SIG-M5 treated with dmso at 0.1 percent for 504 hours (cell line): ENCODE data around the gene WWOX.

Experiments used
- DNase-seq: peaks from one replicate; lab custom pipeline; 2025; ENCODE audit not compliant: unreplicated experiment; lab: John Stamatoyannopoulos, UW

Gene WWOX

DNA sequence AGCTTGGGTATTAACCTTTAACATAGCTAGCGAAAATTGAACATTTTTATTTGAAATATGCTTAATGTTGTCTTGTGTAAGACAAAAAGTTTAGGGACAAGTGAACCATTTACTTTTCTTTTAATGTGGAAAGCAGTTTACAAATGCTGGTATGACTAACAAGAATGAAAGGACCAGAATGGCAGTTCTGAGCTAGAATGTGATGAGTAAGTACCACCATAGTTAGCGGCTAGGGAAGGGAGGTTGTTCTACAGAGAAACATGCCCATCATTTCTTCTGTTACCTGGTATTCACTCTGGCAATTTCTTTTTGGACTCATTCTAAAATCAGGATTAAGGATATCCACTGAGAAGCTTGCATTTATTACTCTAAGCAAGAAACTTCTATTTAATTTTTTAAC, 121.1 kb downstream of the WWOX start:
- DNase-seq: no peak

DNA sequence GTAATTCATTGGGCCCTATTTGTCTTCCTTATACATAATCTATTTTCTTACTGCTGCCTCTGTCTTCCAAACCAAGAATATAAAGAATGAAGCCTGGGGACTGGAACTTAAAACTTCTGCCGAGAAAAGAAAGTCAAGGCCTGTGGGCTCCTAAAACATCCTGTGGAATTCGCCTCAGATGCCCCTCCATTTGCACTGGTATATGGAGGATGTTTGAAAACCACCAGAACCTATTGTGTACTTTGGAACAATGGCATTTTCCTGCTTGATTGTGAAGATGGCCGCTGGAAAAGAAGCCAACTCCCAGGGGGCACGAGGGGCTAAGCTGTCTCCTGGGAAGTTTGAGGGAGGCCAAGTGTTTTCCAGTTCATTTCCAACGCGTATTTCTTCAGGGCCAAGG, 122.4 kb downstream of the WWOX start:
- DNase-seq: no peak

DNA sequence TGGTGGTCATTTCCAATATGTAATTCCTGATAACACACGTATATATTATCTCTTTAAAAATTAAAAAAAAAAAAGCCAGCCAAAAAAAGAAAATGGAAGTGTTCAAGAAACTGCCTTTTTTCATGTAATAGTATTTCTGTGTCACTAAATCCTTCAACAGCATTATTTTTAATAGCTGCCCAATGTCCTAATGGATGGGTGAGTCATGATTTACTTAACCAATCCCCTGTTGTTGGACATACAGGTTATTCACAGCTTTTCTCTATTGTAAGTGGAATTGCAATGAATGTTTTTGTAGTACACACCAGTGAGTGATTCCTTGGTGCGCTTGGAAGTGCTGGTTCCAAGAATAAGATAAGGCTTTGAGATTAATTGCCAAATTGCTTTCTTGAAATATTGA, 124.9 kb downstream of the WWOX start:
- DNase-seq: no peak

DNA sequence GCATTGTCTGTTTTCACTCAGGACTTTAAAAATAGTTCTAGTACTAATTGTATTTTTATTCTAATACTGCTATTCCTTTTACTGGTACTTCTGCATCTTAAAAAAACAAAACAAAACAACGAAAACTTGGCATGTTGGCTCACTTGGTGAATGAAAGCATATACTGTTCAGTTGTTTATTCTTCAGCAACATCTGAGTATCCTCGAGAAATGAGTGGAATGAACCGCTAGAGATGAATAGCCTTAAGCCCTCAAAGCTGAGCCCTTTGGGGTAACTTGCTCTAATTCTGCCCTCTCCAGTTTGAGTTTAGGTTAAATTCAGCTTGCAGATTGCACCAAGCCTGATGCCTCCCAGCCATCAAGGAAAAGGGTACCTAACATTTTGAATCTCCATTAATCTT, 126.5 kb downstream of the WWOX start:
- no peak for DNase-seq

DNA sequence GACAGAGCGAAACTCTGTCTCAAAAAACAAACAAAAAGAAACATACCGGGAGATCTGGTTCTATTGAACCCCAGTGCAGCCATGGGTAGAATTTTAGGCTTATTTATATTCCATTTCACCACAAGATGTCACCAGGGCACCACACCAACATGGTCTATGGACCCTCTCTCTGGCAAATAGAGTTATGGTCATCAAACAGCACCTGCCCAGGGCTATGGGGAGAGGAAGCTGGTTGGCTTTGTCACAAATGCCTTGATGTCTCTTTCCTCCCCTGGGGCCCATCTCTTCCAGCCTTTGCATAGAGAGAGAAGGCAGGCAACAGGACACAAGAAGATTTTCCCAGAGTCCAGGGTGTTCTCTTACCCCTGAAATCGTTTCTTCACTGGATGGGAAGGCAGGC, 128.4 kb downstream of the WWOX start:
- DNase-seq: no peak

DNA sequence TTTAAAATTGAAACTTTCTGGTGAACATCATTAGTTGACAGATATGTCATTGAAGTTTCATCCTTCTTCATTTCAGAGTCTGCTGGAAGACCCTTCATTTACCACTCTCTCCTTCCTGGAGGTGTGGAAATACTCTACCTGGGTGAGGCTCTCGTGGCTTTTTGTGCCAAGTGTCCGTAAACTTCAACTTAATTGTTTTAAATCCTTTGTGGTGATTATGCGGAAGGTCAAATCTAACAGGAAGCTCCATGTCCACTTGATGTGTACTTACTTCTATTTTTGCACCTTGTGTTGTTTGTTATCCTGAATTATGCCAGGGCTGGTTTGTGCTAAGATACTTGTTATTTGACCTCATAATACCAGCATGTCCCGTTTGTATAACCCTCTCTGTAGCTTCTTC, 129.2 kb downstream of the WWOX start:
- no peak for DNase-seq

DNA sequence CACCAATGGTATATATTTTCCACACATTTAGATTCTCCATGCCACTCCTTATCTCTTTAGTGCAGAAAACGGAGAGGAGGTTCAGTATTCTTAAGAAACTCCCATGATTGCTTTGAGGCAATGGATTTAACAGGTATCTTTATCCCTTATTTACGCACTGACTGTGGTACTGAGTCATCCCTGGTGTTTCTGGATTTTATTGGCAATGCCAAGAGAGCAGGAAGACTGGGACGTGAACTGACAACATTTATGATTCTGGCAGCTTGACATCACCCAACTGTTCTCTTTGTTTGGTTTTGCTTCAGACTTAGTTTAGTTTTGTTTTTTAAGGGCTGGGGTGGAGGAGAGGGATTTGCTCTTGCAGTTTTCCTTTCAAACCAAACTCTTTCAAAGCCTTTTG, 131.4 kb downstream of the WWOX start:
- DNase-seq: no peak

DNA sequence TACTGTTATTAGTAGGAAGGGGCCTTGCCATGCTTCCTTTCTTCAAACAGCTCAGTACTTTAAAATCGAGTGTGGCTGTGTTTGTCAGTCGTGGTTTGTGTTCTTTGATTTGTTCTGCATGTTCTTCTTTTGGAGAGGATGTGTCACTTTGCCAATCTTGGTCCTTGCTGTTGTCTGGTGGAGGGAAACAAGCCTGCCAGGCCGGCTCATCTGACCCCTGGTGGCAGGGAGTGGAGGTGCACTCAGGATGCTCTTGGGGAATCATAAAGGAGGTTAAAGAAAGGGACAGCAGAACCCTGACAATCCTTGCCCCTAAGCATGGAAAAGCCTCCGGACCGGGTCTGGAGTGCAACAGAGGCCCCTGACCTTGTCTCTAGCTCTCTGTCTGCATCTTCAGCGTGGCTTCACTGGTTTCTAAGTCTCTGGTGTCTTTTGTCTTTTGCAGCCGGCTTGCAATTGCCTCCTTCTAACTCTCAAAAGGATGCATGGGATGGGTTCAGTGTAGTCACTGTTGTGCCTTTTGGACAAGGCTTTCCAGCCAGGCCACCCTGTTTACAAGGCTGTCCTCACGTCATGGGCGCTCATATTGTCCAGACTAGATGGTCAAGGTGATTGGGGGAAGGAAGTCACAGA, 135.8 kb downstream of the WWOX start:
- DNase-seq: peak; percentile 70

DNA sequence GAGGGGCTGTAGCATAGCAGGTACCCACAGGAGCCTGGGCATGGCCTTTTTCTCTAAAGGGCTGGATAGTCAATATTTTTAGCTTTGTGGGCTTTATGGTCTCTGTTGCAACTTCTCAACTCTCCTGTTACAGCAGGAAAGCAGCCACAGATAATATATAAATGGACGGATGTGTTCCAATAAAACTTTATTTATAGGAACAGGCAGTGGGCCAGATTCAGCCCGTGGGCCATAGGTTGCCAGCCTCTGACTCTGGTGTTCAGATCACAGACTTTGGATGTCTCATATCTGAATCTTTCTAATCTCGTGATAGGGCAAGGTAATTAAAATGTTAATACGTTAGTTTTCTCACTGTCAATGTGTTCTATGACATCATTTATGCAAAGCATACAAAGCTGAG, 136.4 kb downstream of the WWOX start:
- DNase-seq: no peak

DNA sequence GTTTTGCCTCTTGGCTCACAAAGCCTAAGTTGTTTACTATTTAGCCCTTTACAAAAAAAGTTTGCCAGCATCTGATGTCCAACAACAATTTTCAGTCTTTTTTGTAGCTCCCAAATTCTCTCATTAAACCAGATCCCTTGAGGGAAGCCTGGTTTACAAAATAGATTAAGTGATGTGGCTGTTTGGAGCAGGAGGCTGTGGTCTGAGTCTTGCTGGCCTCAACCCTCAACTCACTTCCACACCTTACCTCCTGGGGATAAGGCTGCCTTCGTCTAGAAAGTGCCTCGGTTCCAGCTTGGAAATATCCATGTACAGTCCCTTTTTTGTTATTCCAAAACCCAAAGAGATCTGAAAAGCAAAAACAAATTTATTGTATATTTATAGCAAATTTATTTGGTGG, 138.4 kb downstream of the WWOX start:
- DNase-seq: no peak

DNA sequence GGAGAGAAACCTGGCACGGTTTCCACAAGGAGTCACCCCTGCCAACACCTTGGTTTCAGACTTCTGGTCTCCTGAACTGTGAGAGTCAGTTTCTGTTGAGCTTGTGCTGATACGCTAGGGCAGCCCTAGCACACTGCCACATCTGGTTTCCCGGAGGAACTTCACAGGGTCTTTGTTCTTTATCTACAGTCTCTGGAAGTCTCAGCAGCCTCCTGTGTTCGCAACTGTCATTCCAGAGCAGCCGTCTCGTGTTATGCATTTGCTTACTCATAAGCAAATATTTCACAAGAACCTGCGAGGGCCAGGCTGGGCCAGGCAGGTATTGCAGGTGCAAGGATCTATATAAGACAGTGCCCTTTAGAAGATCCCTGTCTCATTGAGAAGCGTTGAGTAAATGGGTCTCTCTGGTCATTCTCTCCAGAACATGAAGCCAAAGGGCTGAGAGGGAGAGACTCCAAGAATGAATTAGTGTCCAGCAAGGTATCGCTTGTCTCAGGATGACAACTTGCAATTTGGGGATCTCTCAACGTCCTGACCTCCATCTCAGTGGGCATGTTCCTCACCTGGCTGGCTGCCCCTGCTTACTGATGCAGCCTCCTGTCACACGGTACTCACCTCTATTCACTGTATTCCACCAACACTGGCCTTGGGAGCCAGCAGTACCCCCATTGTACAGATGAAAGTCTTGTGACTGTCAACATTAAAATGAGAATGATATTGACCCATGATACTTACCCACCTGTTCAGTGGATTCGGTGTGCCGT, 141.2 kb downstream of the WWOX start:
- peak; percentile 53 for DNase-seq

DNA sequence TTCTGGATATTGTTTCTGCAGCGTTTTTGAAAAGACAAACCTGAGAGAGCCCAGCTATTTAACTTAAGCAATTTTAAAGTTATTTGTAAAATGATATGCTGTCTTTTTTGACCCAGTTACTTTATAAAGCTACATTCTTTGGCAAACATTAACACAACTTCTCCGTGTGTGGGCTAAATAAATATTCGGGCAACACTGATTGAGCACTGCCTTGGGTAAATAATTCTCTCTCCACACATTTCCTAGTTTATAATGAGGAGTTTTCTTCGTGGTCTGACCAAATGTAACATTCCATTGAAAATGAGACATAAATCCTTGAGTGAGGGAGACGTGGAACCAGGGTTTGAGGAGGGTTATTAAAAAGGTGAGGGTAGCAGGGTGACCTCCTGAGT, 142.8 kb downstream of the WWOX start:
- DNase-seq: no peak

DNA sequence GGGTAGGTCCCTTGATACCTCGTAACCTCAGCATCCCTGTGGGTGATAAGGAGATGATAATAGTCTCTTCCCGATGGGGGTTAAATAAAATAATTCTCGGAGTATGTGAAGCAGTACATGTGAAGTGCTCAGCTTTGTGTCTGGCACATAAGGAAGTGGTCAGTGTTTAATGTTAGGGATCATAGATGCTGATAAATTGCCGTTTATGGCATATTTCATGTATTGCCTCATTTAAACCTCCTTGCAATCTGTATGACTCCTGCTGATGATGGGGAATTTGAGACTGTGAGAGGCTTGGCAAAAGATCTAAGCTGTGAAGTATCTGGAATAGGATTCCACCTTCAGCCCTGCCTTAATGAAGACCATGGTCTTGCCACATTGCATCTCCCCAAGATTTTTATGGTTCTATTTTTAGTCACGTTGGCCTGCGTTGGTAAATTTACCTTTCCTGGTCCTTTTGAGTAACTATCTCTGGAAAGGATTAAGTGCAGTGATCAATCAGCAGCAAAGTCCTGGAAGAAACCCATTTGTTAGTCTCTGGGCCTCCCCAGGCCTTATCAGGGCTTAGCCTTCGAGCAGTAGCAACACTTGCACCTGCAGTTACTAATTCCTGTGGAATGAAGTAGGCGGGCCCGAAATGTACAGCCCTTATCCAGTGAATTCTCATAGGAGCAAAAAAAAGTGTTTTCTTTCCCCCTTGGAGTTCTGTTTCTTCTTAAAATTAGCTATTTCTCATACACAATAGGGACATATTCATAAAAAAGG, 144.9 kb downstream of the WWOX start:
- DNase-seq: no peak

DNA sequence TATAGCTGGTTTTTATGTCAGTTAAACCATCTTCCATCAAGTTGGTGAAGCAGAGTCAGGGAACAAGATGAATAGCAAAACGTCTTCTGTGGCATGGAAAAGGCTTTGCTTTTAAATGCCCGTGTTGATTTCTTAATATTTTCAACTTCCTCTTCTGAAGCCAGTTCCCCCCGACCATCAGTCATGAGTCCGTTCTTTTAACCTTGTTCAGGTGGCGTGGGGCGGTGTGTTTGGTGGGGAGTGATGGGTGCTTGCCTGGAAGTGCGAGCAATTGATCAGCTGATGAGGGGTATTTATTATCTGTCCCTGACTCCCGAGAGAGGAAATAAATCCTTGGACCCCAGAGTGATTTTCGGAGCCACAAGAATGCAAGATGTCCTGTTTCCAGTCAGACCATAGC, 147.1 kb downstream of the WWOX start:
- peak; percentile 27 for DNase-seq

DNA sequence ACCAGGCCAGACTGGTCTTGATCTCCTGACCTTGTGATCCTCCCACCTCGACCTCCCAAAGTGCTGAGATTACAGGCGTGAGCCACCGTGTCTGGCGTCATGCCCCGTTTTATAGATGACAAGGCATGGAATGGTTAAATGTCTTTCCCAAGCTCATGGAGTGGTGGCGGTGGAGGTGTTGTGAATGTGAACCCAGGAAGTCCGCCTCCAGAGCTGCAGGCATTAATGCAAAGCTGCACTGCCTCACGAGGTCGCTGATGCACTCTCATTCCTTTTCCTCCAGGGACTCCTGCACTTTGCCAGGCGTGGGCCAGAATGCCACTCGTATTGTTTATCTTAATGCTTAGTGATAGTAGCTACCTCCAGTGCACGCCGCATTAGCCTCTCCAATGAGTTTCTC, 149.6 kb downstream of the WWOX start:
- peak; percentile 31 for DNase-seq

DNA sequence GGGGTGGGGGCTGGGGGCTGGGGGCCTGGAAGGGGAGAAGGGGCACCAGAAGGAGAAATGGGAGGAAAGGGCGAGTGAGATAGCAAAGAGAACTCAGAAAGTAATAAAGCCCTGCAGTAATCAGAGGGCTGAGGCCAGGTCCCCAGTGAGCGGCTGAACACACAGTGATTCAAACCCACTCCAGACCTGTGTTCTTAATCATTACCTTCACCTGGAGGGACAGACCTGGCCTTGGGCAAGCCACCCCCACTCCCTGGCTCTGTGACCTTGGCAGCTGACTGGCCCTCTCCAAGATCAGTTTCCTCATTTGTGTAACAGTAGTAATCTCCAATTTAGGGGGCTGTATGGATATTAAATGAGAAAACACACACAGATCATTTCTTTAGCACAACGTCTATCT, 150.4 kb downstream of the WWOX start:
- DNase-seq: no peak

DNA sequence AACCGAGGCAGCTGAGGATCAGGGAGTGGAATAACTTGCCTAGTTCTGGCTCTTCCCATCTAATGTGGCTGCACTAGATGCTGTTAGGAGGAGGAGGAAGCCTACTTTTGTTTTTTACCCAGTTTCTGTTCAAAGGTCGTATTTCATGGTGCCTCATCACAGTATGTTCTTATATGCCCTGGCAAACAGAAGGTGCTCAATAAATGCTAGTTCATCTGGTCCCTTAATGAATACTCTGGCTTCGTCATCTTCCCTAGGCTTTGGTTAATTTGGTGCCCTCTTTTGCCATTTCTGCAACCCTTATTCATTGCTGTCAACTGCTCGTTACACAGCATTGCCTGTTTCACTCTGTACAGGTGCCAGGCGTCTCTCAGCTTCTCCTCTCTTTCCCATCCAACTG, 151.7 kb downstream of the WWOX start:
- no peak for DNase-seq

DNA sequence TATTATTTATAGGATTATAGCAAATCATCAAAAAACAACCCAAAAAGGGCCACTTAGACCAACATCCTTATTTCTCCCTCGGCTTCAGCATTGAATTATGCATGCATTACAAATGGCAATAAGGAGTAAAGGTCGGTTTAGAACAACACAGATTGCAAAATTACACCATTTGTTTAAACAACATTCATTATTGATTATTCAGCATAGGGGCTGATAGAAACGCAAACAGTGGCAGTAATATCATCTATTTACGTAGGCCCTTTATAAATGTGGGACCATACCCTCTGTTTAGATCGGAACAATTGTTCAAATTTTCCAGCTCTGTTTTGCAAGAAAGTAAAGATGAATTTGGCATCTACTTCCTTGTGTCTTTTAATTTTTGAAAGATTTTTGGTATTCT, 153.3 kb downstream of the WWOX start:
- DNase-seq: no peak

DNA sequence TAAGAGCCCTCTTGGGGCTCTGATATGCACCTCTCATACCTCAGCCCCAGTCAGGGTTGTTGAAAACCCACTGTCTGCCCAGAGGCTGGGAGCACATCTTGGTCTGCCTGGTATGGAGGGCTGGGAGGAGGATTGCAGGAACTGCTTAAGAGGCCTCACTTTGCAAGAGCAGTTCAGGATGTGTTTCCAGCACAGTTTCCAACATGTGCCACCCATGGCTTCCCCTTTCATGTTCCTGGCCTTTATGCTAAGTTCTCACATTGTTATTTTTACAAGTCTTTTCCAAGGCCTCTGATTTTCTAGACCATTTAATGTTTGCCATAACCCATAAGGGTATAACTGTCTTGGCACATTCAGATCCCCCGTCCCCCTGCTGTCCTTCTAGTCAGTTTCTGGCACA, 155.4 kb downstream of the WWOX start:
- DNase-seq: no peak

DNA sequence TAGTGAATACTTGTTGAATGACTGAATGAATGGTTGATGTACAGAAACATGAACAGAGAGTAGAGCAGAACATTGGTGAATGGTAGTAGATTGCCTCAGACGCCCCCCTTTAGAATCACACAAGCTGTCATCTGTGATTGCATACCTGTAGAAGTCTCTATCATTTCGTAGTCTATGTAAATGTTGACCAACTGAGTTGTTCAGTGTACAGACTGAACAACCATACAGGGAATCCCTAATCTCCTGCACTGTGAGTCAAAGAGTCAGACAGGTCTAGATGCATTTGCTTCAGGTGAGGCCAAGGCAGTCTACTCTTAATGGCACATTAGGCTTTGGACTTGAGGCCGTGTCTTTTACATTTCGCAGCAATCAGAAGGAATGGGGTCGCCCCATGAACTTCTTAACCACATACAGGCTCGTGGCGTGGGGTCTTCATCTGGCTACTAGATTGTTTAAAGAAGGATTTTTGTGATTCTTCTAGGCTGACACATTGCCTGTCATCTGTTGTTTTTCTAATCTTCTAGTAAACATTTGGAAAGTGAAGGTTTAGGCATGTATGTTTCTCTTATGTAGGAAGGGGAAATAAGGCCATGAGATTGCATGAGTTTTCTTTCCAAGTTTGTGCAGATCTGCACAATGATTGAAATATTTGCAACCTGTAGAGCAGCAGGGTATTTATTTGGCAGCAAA, 157.4 kb downstream of the WWOX start:
- DNase-seq: no peak

DNA sequence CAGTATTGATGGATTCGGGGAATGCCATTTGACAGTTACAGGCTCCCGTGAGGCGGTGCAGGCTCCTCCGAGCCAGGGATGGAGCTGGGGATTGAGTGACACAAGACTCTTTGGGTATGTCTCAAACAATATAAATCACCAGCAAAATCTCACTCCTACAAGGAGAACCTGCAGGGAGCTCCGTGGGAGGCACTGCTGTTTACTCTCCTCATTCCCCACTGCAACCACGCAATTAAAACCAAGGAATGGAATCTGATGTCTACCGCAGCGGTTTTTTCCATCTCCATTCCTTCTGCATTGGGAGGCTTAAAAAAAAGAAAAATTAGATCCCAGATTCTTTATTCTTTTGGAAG, 157.9 kb downstream of the WWOX start:
- DNase-seq: no peak
